Heart right ventricle (tissue), 16 donors: ENCODE data around the gene GABRP. TPM values are rescaled to one million over a fixed set of nuclear protein-coding genes. Genes with fewer than 3 reads are reported as not detected.

ENCODE experiments used
- ATAC-seq, 8 donors: fragments of 200-7000 bp; cut with Tn5 transposase; one replicate each; pipeline ENCODE4 v1.9.1; 2020; ENCODE audit warnings: mild to moderate bottlenecking in 8 of 8, moderate library complexity in 8 of 8, moderate number of reproducible peaks in 1 of 8
- DNase-seq, 2 donors: peaks; one replicate each; pipeline ENCODE4 v3.0.0-alpha.2; 2020
- H3K27ac ChIP-seq, 10 donors: fragments of 200-600 bp; sonication (generic) in 2 of 10; one replicate each; pipeline versions ENCODE4 v1.5.0 to v1.8.0; 2020 to 2022; ENCODE audit warnings: mild to moderate bottlenecking in 3 of 10
- H3K27me3 ChIP-seq, 7 donors: fragments of 200-600 bp; one replicate each; pipeline ENCODE4 v1.8.0; 2021 to 2022; ENCODE audit warnings: mild to moderate bottlenecking in 2 of 7
- H3K36me3 ChIP-seq, 9 donors: fragments of 200-600 bp; sonication (generic) in 1 of 9; one replicate each; pipeline versions ENCODE4 v1.5.0 to v1.8.0; 2020 to 2022; ENCODE audit warnings: mild to moderate bottlenecking in 2 of 9
- H3K4me1 ChIP-seq, 9 donors: fragments of 200-600 bp; sonication (generic) in 1 of 9; one replicate each; pipeline versions ENCODE4 v1.5.0 to v1.8.0; 2020 to 2022; ENCODE audit warnings: mild to moderate bottlenecking in 4 of 9
- H3K4me3 ChIP-seq, 10 donors: fragments of 200-600 bp; sonication (generic) in 2 of 10; one replicate each; pipeline versions ENCODE4 v1.5.0 to v1.8.0; 2020 to 2022; ENCODE audit warnings: mild to moderate bottlenecking in 7 of 10, moderate library complexity in 2 of 10
- H3K9me3 ChIP-seq, 11 donors: fragments of 200-600 bp in 10 of 11; sonication (generic) in 2 of 11; one replicate each; pipeline versions ENCODE4 v1.5.0 to v1.8.0; 2013 to 2022; ENCODE audit warnings: mild to moderate bottlenecking in 2 of 11, control low read depth in 1 of 11, moderate library complexity in 1 of 11
- CTCF ChIP-seq, 9 donors: fragments of 200-600 bp; sonication (generic) in 2 of 9; IDR thresholded peaks; one replicate each; pipeline versions ENCODE4 v1.5.0 to v1.8.0; 2021 to 2022; ENCODE audit warnings: antibody characterized with exemption in 9 of 9, mild to moderate bottlenecking in 5 of 9, moderate library complexity in 1 of 9
- WGBS, 2 donors: extraction: QIAGEN DNeasy Blood & Tissue Kit; methylation state at CpG; one replicate each; pipeline ENCODE4 v1.1.7; 2013; ENCODE audit warnings: inconsistent platforms in 1 of 2; 5-methylcytosine and 5-hydroxymethylcytosine counted together
- intact Hi-C, 10 donors: fragments of 100-400 bp; cut with DNase I; formaldehyde crosslinking; loops; one replicate each; pipeline versions ENCODE4 v1.11.1 to v1.14.2; 2022
- polyA plus RNA-seq, 2 donors: library from polyadenylated mRNA; stranded (reverse); fragments of 200-250 nt; gene quantifications; one replicate each; pipeline ENCODE4 v1.2.3, GENCODE V29; 2013
- total RNA-seq, 10 donors: library from RNA; stranded (reverse); fragmentation: NEBNext Ultra II Directional in 3 of 10; extraction: Animal tissue kit (Norgen Biotek cat#: 25700) in 3 of 10; gene quantifications; one replicate each; pipeline versions ENCODE4 v1.2.1 to v1.2.4, GENCODE V29; 2021 to 2023
- donor health status: Arrhythmogenic right ventricular cardiomyopathy.
- donor health status: ischemic (EF 13 %, LVEDD 7.1; RV severe dilation, severe dysfunction).
- donor health status: healthy with polysubstance abuse.
- donor health status: DM: no; HTN: yes; CAD: no.
- donor health status: DM: no; HTN: no; CAD: no.
- donor health status: ischemic (EF 25% LVEDD 6.9; RV normal size, moderate dysfunction).
- donor health status: ischemic (EF 25% LVEDD 5.7; RV mildly dilated, moderate dysfunction).
- donor health status: healthy.
- donor health status: DM: yes; HTN: yes; CAD: no.
- donor health status: Ischemic cardiomyopathy.
- donor health status: ischemic (EF 35%, LVEDD 5.7; RV mildly dilated, moderate dysfunction).
- donor health status: nonischemic (EF 11% LVEDD 7.7; RV severe dilation, severe dysfunction).
- donor health status: DM: yes; HTN: yes; CAD: no.
- donor health status: PGD.
- donor health status: ischemic (EF 29% LVEDD 5.4; RV normal size, mild dysfunction).
- donor health status: nonischemic (EF 23%, LVEDD 6.1; RV moderate dilation, normal function).

Gene GABRP
- total and polyA plus RNA-seq, 12 donors = 0.07 to 1.6 (median 0.46) TPM; not detected in 1

DNA sequence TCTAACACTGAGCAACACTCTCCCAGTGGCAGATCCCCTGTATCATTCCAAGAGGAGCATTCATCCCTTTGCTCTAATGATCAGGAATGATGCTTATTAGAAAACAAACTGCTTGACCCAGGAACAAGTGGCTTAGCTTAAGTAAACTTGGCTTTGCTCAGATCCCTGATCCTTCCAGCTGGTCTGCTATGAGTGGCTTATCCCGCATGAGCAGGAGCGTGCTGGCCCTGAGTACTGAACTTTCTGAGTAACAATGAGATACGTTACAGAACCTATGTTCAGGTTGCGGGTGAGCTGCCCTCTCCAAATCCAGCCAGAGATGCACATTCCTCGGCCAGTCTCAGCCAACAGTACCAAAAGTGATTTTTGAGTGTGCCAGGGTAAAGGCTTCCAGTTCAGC is 29.7 kb downstream of the GABRP start:
- Histone ChIP-seq H3K9me3 (no peaks in the 10 kb centered on the region), H3K27ac (no peak overlapping the region), H3K4me3 (no peak overlapping the region), H3K4me1 (no peaks in the 10 kb centered on the region), H3K27me3 (peaks cover 0 to 6% (median 0%) of the 10 kb centered on the region in 7 donors), H3K36me3 (no peaks in the 10 kb centered on the region)
- no peak for DNase-seq
- 93 to 95% methylated on average over 5 of the region's 5 CpGs for WGBS, 2 donors
- intact Hi-C loops = no loop called here
- no peak for ATAC-seq
- TF ChIP-seq CTCF (IDR thresholded peaks at IDR 0.05) = no peak

GRCh38 chr5:170817195-170817594 is 33.7 kb downstream of the GABRP start:
- DNase-seq (no peak), ATAC-seq (no peak)
- H3K4me1 ChIP-seq = no peaks in the 10 kb centered on the region
- H3K27me3 ChIP-seq = peaks cover 0 to 6% (median 0%) of the 10 kb centered on the region in 7 donors
- intact Hi-C loops = no loop called here
- 70 to 78% methylated on average over 3 of the region's 3 CpGs for WGBS, 2 donors
- H3K36me3 ChIP-seq = no peaks in the 10 kb centered on the region
- H3K4me3 ChIP-seq = no peak overlapping the region
- no peaks in the 10 kb centered on the region for H3K9me3 ChIP-seq
- no peak for TF ChIP-seq CTCF (IDR thresholded peaks at IDR 0.05)
- no peak overlapping the region for H3K27ac ChIP-seq

GRCh38 chr5:170818232-170818631 is 34.7 kb downstream of the GABRP start:
- Histone ChIP-seq H3K27me3 (peaks cover 0 to 2% (median 0%) of the 10 kb centered on the region in 7 donors), H3K9me3 (no peaks in the 10 kb centered on the region), H3K4me3 (no peak overlapping the region), H3K36me3 (no peaks in the 10 kb centered on the region), H3K4me1 (no peaks in the 10 kb centered on the region), H3K27ac (no peak overlapping the region)
- ATAC-seq (no peak), DNase-seq (no peak)
- WGBS, 2 donors = 71 to 75% methylated on average over 1 of the region's 1 CpG
- intact Hi-C loops = no loop called here
- no peak for TF ChIP-seq CTCF (IDR thresholded peaks at IDR 0.05)

DNA sequence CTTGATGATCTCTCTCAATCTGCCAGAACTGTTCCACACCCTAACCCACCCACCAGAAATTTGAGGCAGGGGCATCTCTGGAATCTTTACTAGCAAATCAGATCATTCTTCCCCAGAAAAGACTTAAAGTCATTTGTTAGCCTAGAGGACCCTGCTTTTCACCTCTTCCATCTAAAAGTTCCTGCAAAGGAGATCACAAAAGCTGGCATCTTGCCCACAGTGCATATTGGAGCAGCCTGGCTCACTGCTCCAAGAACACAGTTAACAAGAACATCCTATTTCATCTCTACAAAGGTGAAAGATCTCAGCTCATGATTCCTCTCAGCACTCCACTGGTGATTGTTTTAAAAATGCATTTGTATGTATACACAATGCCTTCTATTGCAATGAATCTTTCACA is 36.3 kb downstream of the GABRP start:
- Histone ChIP-seq H3K4me3 (no peak overlapping the region), H3K27ac (no peak overlapping the region), H3K27me3 (no peaks in the 10 kb centered on the region), H3K9me3 (no peaks in the 10 kb centered on the region), H3K36me3 (no peaks in the 10 kb centered on the region), H3K4me1 (no peaks in the 10 kb centered on the region)
- DNase-seq (no peak), ATAC-seq (no peak)
- no peak for TF ChIP-seq CTCF (IDR thresholded peaks at IDR 0.05)
- intact Hi-C loops = no loop called here
